PC-9 (cell line): Measurements from ENCODE around the gene MAN2C1. TPM values are rescaled to one million over a fixed set of nuclear protein-coding genes. Genes with fewer than 3 reads are reported as not detected.
"Not testable (repeated sequence)": the region's sequence is repeated elsewhere in the genome, so short reads cannot be mapped to it uniquely, and the experiment has no call there.

ENCODE experiments used
- BruUV-seq: library from RNA; stranded (reverse); fragments of 400-500 nt; replicated peaks from 2 replicates; lab custom pipeline; 2021; lab: Mats Ljungman, UMichigan
- CTCF ChIA-PET: fragments of 300-600 bp; sonication (Branson Sonifier 250); formaldehyde crosslinking; loops from one replicate; lab custom pipeline; 2022; ENCODE audit warnings: antibody characterized with exemption; lab: Charles Lee
- POLR2A ChIA-PET: fragments of 300-600 bp; sonication (Branson Sonifier 250); formaldehyde crosslinking; loops from one replicate; lab custom pipeline; 2022; ENCODE audit warnings: antibody characterized with exemption; ENCODE audit not compliant: unreplicated experiment; lab: Charles Lee
- DNase-seq, 2 experiments: peaks; one replicate each; pipeline versions ENCODE4 v3.0.0 to v3.0.0-alpha.2; 2015 to 2022; ENCODE audit warnings: mixed read lengths in 1 of 2
- H2AFZ ChIP-seq: fragments of 200-600 bp; sonication (generic); 2 replicates; pipeline ENCODE4 v1.8.1; 2017; ENCODE audit warnings: antibody characterized with exemption
- H3F3A ChIP-seq: fragments of 200-600 bp; sonication (generic); 2 replicates; pipeline ENCODE4 v1.8.1; 2017; ENCODE audit warnings: antibody characterized with exemption, mild to moderate bottlenecking, low read depth; ENCODE audit not compliant: insufficient read depth
- H3K27ac ChIP-seq: fragments of 200-600 bp; sonication (generic); 2 replicates; pipeline ENCODE4 v1.6.1; 2016; ENCODE audit warnings: mixed run types
- H3K27me3 ChIP-seq: fragments of 200-600 bp; sonication (generic); 2 replicates; pipeline ENCODE4 v1.6.1; 2016; ENCODE audit warnings: low read depth, mixed run types; ENCODE audit not compliant: insufficient read depth
- H3K36me3 ChIP-seq: fragments of 200-600 bp; sonication (generic); 2 replicates; pipeline ENCODE4 v1.6.1; 2016; ENCODE audit warnings: low read depth, mixed run types
- H3K4me1 ChIP-seq: fragments of 200-600 bp; sonication (generic); replicated peaks from 2 replicates; pipeline ENCODE4 v1.6.1; 2016; ENCODE audit warnings: mixed run types; ENCODE audit not compliant: insufficient read depth
- H3K4me2 ChIP-seq: fragments of 200-600 bp; sonication (generic); 2 replicates; pipeline ENCODE4 v1.6.1; 2017; ENCODE audit warnings: mixed run types
- H3K4me3 ChIP-seq: fragments of 200-600 bp; sonication (generic); 2 replicates; pipeline ENCODE4 v1.6.1; 2016; ENCODE audit warnings: mixed run types
- H3K79me2 ChIP-seq: fragments of 200-600 bp; sonication (generic); 2 replicates; pipeline ENCODE4 v1.6.1; 2017; ENCODE audit warnings: low read depth, mixed run types
- H3K9me2 ChIP-seq: fragments of 200-600 bp; sonication (generic); 2 replicates; pipeline ENCODE4 v1.8.1; 2017; ENCODE audit warnings: mild to moderate bottlenecking; ENCODE audit not compliant: insufficient read depth
- H3K9me3 ChIP-seq: fragments of 200-600 bp; sonication (generic); 2 replicates; pipeline ENCODE4 v1.8.1; 2016; ENCODE audit warnings: low read depth; ENCODE audit not compliant: insufficient read depth
- H4K20me1 ChIP-seq: fragments of 200-600 bp; sonication (generic); 2 replicates; pipeline ENCODE4 v1.8.1; 2017; ENCODE audit not compliant: insufficient read depth
- CTCF ChIP-seq: fragments of 200-600 bp; sonication (generic); conservative IDR thresholded peaks from 2 replicates; pipeline ENCODE4 v1.6.1; 2017; ENCODE audit warnings: mixed run types, antibody characterized with exemption, mild to moderate bottlenecking, moderate library complexity
- EZH2 ChIP-seq: fragments of 200-600 bp; sonication (generic); IDR thresholded peaks from 2 replicates; pipeline ENCODE4 v1.8.0; 2017; ENCODE audit warnings: antibody characterized with exemption, low read depth
- intact Hi-C: fragments of 100-400 bp; cut with micrococcal nuclease; formaldehyde crosslinking; loops from one replicate; pipeline ENCODE4 v1.10.0; 2022; ENCODE audit not compliant: unreplicated experiment
- total RNA-seq: library from RNA; stranded (reverse); gene quantifications from 2 replicates; pipeline ENCODE4 v1.2.3, GENCODE V29; 2021

The MAN2C1 gene
- total RNA-seq, 1 experiment from 2014 or later, result 94.3 TPM

DNA sequence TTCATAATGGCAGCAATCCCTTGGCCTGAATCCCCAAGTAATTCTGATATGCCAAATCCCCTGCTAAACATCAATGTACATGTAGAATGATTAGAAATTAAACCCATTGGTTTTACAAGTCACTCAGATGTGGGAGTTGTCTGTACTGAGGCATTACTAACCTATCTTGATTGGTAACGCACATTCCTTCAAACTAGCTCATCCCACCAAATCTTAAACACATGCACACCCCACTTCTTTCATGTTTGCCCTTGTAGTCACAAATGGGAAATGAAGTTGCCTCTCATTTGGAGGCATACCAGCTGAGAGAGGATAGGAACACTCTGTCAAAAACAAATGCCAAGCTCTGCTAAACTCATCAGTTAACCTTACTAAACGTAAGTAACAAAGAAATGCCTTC is 29.1 kb upstream of the MAN2C1 start:
- Histone ChIP-seq H4K20me1 (peaks cover 11% of the 10 kb centered on the region; the same call in 1 of the 2 replicates), H3K36me3 (peaks cover 38% of the 10 kb centered on the region), H3F3A (peaks cover 4% of the 10 kb centered on the region; the same call in 1 of the 2 replicates), H3K9me3 (no peaks in the 10 kb centered on the region), H3K27me3 (no peaks in the 10 kb centered on the region), H3K4me2 (no peak overlapping the region), H3K79me2 (peaks cover 3% of the 10 kb centered on the region; the same call in 1 of the 2 replicates), H3K4me1 (no peaks in the 10 kb centered on the region), H3K4me3 (no peak overlapping the region), H3K27ac (no peak overlapping the region), H2AFZ (no peak overlapping the region), H3K9me2 (no peaks in the 10 kb centered on the region)
- TF ChIP-seq CTCF, result no peak
- no TSS peak for BruUV-seq
- POLR2A ChIA-PET, result no interaction called here
- no peak for DNase-seq
- CTCF ChIA-PET, result no interaction called here
- intact Hi-C loops, result no loop called here

DNA sequence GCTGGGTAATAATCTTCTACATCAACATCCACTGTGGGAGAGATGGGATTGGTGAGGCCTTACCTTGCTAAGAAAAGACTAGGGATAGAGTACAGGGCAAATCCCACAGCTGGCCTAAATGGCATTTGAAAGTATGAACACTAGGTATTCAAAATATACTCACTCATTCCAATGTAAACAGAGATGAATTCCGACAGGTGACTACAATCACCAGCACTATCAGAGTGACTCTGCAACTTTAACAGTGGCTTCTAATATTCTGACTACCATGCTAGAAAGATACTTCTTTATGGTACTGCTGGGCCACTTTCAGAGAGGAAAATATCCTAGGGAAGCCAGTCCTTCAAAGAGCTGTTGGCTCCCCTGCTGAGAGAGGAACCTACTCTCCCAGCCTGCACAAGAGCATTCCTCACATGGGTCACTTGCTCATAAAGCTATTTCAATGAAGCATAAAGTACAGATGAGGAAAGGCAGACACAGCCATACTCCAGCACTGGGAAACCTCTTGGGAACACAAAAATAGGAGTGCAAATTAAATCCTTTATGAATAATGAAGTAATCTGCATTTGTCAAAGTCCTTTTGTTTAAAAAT is 21.5 kb upstream of the MAN2C1 start:
- no peaks in the 10 kb centered on the region for H3K9me2 ChIP-seq
- TF ChIP-seq CTCF, result no peak
- no peak for TF ChIP-seq EZH2
- peak overlapping the region; percentile 48 for H3K4me2 ChIP-seq
- H3K27ac ChIP-seq, result peak overlapping the region; percentile 85
- peaks cover 29% of the 10 kb centered on the region for H3K79me2 ChIP-seq
- DNase-seq, result peak; percentile 33 to 80
- H3K4me3 ChIP-seq, result no peak overlapping the region
- POLR2A ChIA-PET, result interaction anchor here (0.5 to 0.7 kb wide), 2 partner anchors 21 to 61 kb away, joined by 3 to 4 read pairs; partner anchors contain the start of gene SIN3A
- H3K4me1 ChIP-seq, result peaks cover 24% of the 10 kb centered on the region
- peaks cover 23% of the 10 kb centered on the region for H3F3A ChIP-seq
- H3K9me3 ChIP-seq, result no peaks in the 10 kb centered on the region
- peaks cover 59% of the 10 kb centered on the region for H3K36me3 ChIP-seq
- H4K20me1 ChIP-seq, result no peaks in the 10 kb centered on the region
- intact Hi-C loops, result loop anchor here (10.0 kb wide), 1 partner anchor 45 kb away; no protein-coding TSS in a partner anchor
- no peak overlapping the region for H2AFZ ChIP-seq
- TSS peak; percentile 61 for BruUV-seq
- no peaks in the 10 kb centered on the region for H3K27me3 ChIP-seq
- CTCF ChIA-PET, result interaction anchor here (1.1 kb wide), 1 partner anchor 22 kb away, joined by 4 read pairs; no protein-coding TSS in a partner anchor

DNA sequence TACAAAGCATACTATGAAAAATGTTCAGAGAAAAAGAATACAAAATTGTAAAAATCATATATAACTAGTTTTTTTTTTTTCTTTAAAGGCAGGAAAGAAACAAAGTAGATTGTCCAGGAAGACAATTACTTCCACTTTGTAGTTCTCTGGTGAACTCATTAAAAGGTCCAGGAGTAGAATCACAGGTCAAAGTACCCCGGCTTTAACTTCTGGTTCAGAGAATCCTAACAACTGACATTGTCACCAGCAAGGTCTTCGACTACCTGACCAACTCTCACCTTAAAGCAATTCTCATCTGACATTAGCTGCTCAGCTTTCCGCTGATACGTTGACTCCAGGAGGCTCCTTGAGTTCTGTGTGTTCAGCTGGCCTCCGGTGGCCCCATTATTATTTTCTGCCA is 15.6 kb upstream of the MAN2C1 start:
- peaks cover 22% of the 10 kb centered on the region; the same call in 1 of the 2 replicates for H3K79me2 ChIP-seq
- peaks cover 13% of the 10 kb centered on the region; the same call in 1 of the 2 replicates for H3F3A ChIP-seq
- POLR2A ChIA-PET, H3K9me3 ChIP-seq, H3K4me1 ChIP-seq, H4K20me1 ChIP-seq, H3K4me2 ChIP-seq, H3K27me3 ChIP-seq, CTCF ChIA-PET, DNase-seq, H3K9me2 ChIP-seq, BruUV-seq, H2AFZ ChIP-seq, H3K27ac ChIP-seq, H3K4me3 ChIP-seq: not testable (repeated sequence)
- intact Hi-C loops, result loop anchor here (10.0 kb wide), 1 partner anchor 51 kb away; no protein-coding TSS in a partner anchor
- H3K36me3 ChIP-seq, result peaks cover 58% of the 10 kb centered on the region
